HS-5 (cell line): ENCODE results near the gene TNRC6A.
"Not testable (repeated sequence)": the region's sequence is repeated elsewhere in the genome, so short reads cannot be mapped to it uniquely, and the experiment has no call there.

ENCODE experiments used
- DNase-seq: peaks from one replicate; pipeline ENCODE4 v3.0.0-alpha.2; 2012; ENCODE audit warnings: low read depth

TNRC6A gene

GRCh38 chr16:24816688-24817087 is 87.2 kb downstream of the TNRC6A start:
- no peak for DNase-seq

GRCh38 chr16:24819462-24820040 is 90.1 kb downstream of the TNRC6A start:
- no peak for DNase-seq

- DNase-seq: no peak
Observed at GRCh38 chr16:24820522-24820921, 91.1 kb downstream of the TNRC6A start.

- no peak for DNase-seq
Observed at GRCh38 chr16:24821129-24821528, 91.7 kb downstream of the TNRC6A start.

- DNase-seq: no peak
Observed at GRCh38 chr16:24822542-24822941, 93.1 kb downstream of the TNRC6A start.

GRCh38 chr16:24822974-24823373 is 93.5 kb downstream of the TNRC6A start:
- DNase-seq: no peak

- no peak for DNase-seq
Observed at GRCh38 chr16:24825696-24826095, 96.2 kb downstream of the TNRC6A start.

GRCh38 chr16:24826096-24826690 is 96.7 kb downstream of the TNRC6A start:
- no peak for DNase-seq

- no peak for DNase-seq
Observed at GRCh38 chr16:24826817-24827566, 97.5 kb downstream of the TNRC6A start.

GRCh38 chr16:24829153-24829552 is 99.7 kb downstream of the TNRC6A start:
- DNase-seq: no peak

GRCh38 chr16:24833352-24833751 is 103.9 kb downstream of the TNRC6A start:
- DNase-seq: no peak

- DNase-seq: no peak
Observed at GRCh38 chr16:24834459-24835335, 105.2 kb downstream of the TNRC6A start.

- DNase-seq: no peak
Observed at GRCh38 chr16:24836836-24837235, 107.4 kb downstream of the TNRC6A start.

GRCh38 chr16:24837969-24838368 is 108.5 kb downstream of the TNRC6A start:
- DNase-seq: no peak

GRCh38 chr16:24838554-24839266 is 109.3 kb downstream of the TNRC6A start:
- DNase-seq: no peak

- DNase-seq: no peak
Observed at GRCh38 chr16:24839347-24839972, 110.0 kb downstream of the TNRC6A start.

- no peak for DNase-seq
Observed at GRCh38 chr16:24841291-24841690, 111.8 kb downstream of the TNRC6A start.

GRCh38 chr16:24844101-24845030 is 114.9 kb downstream of the TNRC6A start:
- DNase-seq: no peak

GRCh38 chr16:24845031-24845365 is 115.5 kb downstream of the TNRC6A start:
- not testable (repeated sequence) for DNase-seq
